DND-41 (cell line): ENCODE data around the gene ANK3.

Experiments
- ATAC-seq: fragments of 200-7000 bp; cut with Tn5 transposase; 3 replicates; pipeline ENCODE4 v1.9.1; 2021; ENCODE audit warnings: low read depth; ENCODE audit not compliant: insufficient read depth
- DNase-seq: peaks from one replicate; pipeline ENCODE4 v3.0.0-alpha.2; 2020
- H2AFZ ChIP-seq: 2 replicates; pipeline ENCODE4 v1.6.0; 2012; ENCODE audit warnings: low read depth, low read length
- H3K27ac ChIP-seq: 2 replicates; pipeline ENCODE4 v1.5.1; 2012; ENCODE audit warnings: low read length, inconsistent platforms
- H3K27me3 ChIP-seq: fragments of 200-600 bp; sonication (generic); 2 replicates; pipeline ENCODE4 v1.6.0; 2012; ENCODE audit warnings: low read length, mild to moderate bottlenecking, inconsistent platforms; ENCODE audit not compliant: insufficient read depth, poor library complexity
- H3K36me3 ChIP-seq: 2 replicates; pipeline ENCODE4 v1.5.1; 2012; ENCODE audit warnings: low read length, inconsistent platforms; ENCODE audit not compliant: insufficient read depth
- H3K4me1 ChIP-seq: 2 replicates; pipeline ENCODE4 v1.5.1; 2012; ENCODE audit warnings: mild to moderate bottlenecking, low read length; ENCODE audit not compliant: insufficient read depth
- H3K4me2 ChIP-seq: 2 replicates; pipeline ENCODE4 v1.6.0; 2012; ENCODE audit warnings: mild to moderate bottlenecking, moderate library complexity, low read length, inconsistent platforms; ENCODE audit not compliant: insufficient read depth
- H3K4me3 ChIP-seq, 2 experiments: fragments of 200-600 bp in 1 of 2; shearing (Covaris generic) in 1 of 2; 2 replicates each; pipeline ENCODE4 v1.5.1; 2012 to 2016; ENCODE audit warnings: inconsistent platforms in 2 of 2, low read length in 2 of 2, mild to moderate bottlenecking in 2 of 2, low read depth in 1 of 2, moderate library complexity in 1 of 2
- H3K79me2 ChIP-seq: 2 replicates; pipeline ENCODE4 v1.6.0; 2012; ENCODE audit warnings: low read length, inconsistent platforms; ENCODE audit not compliant: insufficient read depth
- H3K9ac ChIP-seq: 2 replicates; pipeline ENCODE4 v1.6.0; 2012; ENCODE audit warnings: low read depth, mild to moderate bottlenecking, inconsistent platforms, low read length, moderate library complexity
- H3K9me3 ChIP-seq: 2 replicates; pipeline ENCODE4 v1.5.1; 2012; ENCODE audit warnings: low read length, moderate library complexity, mild to moderate bottlenecking, inconsistent platforms; ENCODE audit not compliant: insufficient read depth, severe bottlenecking
- H4K20me1 ChIP-seq: 2 replicates; pipeline ENCODE4 v1.6.0; 2012; ENCODE audit warnings: low read length; ENCODE audit not compliant: insufficient read depth
- CTCF ChIP-seq: IDR thresholded peaks from 2 replicates; pipeline ENCODE4 v1.5.1; 2012; ENCODE audit warnings: borderline replicate concordance, low read length, moderate library complexity, mild to moderate bottlenecking; ENCODE audit not compliant: poor library complexity, severe bottlenecking; ENCODE audit errors: extremely low read depth
- EZH2 ChIP-seq: IDR thresholded peaks from 3 replicates; pipeline ENCODE4 v1.6.1; 2012; ENCODE audit warnings: borderline replicate concordance, low read depth, mild to moderate bottlenecking, moderate library complexity, low read length, inconsistent platforms; ENCODE audit not compliant: severe bottlenecking

Gene ANK3

GRCh38 chr10:60305380-60305892 is 84.2 kb downstream of the ANK3 start:
- H3K27ac ChIP-seq, result no peak overlapping the region
- TF ChIP-seq CTCF (no peak), EZH2 (no peak)
- H4K20me1 ChIP-seq, result no peaks in the 10 kb centered on the region
- H3K79me2 ChIP-seq, result no peaks in the 10 kb centered on the region
- H3K4me3 ChIP-seq, result no peak overlapping the region
- H3K4me2 ChIP-seq, result no peak overlapping the region
- no peaks in the 10 kb centered on the region for H3K27me3 ChIP-seq
- H3K4me1 ChIP-seq, result no peaks in the 10 kb centered on the region
- no peak for ATAC-seq
- no peaks in the 10 kb centered on the region for H3K9me3 ChIP-seq
- no peak overlapping the region for H2AFZ ChIP-seq
- no peak for DNase-seq
- no peaks in the 10 kb centered on the region for H3K36me3 ChIP-seq
- no peak overlapping the region for H3K9ac ChIP-seq

GRCh38 chr10:60304829-60305379 is 84.8 kb downstream of the ANK3 start:
- Histone ChIP-seq H3K27ac (no peak overlapping the region), H4K20me1 (no peaks in the 10 kb centered on the region), H3K4me1 (no peaks in the 10 kb centered on the region), H3K36me3 (no peaks in the 10 kb centered on the region), H3K4me2 (no peak overlapping the region), H3K9me3 (no peaks in the 10 kb centered on the region), H3K4me3 (no peak overlapping the region), H3K27me3 (no peaks in the 10 kb centered on the region), H3K9ac (no peak overlapping the region), H3K79me2 (no peaks in the 10 kb centered on the region), H2AFZ (no peak overlapping the region)
- TF ChIP-seq EZH2 (no peak), CTCF (no peak)
- no peak for ATAC-seq
- DNase-seq, result no peak

GRCh38 chr10:60303778-60304177 is 85.9 kb downstream of the ANK3 start:
- no peak for ATAC-seq

More at GRCh38 chr10:60303778-60304177, 85.9 kb downstream of the ANK3 start:
- DNase-seq, result no peak
- TF ChIP-seq EZH2 (no peak), CTCF (no peak)
- Histone ChIP-seq H3K36me3 (no peaks in the 10 kb centered on the region), H2AFZ (no peak overlapping the region), H3K79me2 (no peaks in the 10 kb centered on the region), H3K4me1 (no peaks in the 10 kb centered on the region), H3K4me2 (no peak overlapping the region), H3K27ac (no peak overlapping the region), H3K4me3 (no peak overlapping the region), H3K9ac (no peak overlapping the region), H3K9me3 (no peaks in the 10 kb centered on the region), H3K27me3 (no peaks in the 10 kb centered on the region), H4K20me1 (no peaks in the 10 kb centered on the region)
